NT2/D1 (cell line): ENCODE data around the gene CASP1.
"Not testable (repeated sequence)": the region's sequence is repeated elsewhere in the genome, so short reads cannot be mapped to it uniquely, and the experiment has no call there.

Experiments
- DNase-seq: peaks from one replicate; pipeline ENCODE4 v3.0.0-alpha.2; 2011; ENCODE audit warnings: low read depth, low spot score
- H3K27me3 ChIP-seq: 2 replicates; pipeline ENCODE4 v1.6.0; 2011; ENCODE audit warnings: mild to moderate bottlenecking; ENCODE audit not compliant: insufficient read length, insufficient read depth
- H3K36me3 ChIP-seq: 2 replicates; pipeline ENCODE4 v1.6.1; 2011; ENCODE audit warnings: mild to moderate bottlenecking, low read length, mixed read lengths; ENCODE audit not compliant: insufficient read depth, insufficient read length
- H3K4me1 ChIP-seq: 2 replicates; pipeline ENCODE4 v1.5.1; 2011; ENCODE audit not compliant: insufficient read depth, insufficient read length
- H3K4me3 ChIP-seq: 2 replicates; pipeline ENCODE4 v1.5.1; 2011; ENCODE audit warnings: low read depth; ENCODE audit not compliant: insufficient read length
- H3K9ac ChIP-seq: 2 replicates; pipeline ENCODE4 v1.6.0; 2011; ENCODE audit warnings: low read depth; ENCODE audit not compliant: insufficient read length
- H3K9me3 ChIP-seq: 2 replicates; pipeline ENCODE4 v1.5.1; 2011; ENCODE audit warnings: mild to moderate bottlenecking, low read length; ENCODE audit not compliant: insufficient read depth
- SUZ12 ChIP-seq: IDR thresholded peaks from 2 replicates; pipeline ENCODE4 v1.6.1; 2011; ENCODE audit not compliant: insufficient read length, insufficient read depth; ENCODE audit errors: extremely low read depth
- YY1 ChIP-seq: IDR thresholded peaks from 2 replicates; pipeline ENCODE4 v1.6.1; 2011; ENCODE audit not compliant: insufficient read length, insufficient read depth
- ZNF274 ChIP-seq: IDR thresholded peaks from 2 replicates; pipeline ENCODE4 v1.6.1; 2011; ENCODE audit warnings: mild to moderate bottlenecking, low read depth, low read length

The CASP1 gene

DNA sequence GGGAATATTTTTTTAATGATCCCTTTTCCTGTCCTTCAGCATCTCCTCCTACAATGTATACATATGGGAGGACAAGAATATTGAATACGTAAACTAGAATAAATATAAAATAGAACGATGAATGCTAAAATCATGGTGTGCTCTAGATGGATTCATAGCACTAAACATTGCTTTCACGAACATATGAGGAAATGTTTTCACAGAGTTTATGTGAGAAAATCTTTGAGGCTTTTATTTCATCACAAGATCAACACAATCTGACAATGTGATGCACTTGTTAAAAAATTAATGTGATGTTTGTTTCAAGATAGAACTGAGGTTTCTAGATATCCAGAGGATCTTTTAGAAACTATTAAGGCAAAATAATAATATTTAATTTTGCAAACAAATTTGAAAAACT is 7.2 kb upstream of the CASP1 start:
- H3K4me1 ChIP-seq: no peaks in the 10 kb centered on the region
- no peaks in the 10 kb centered on the region for H3K36me3 ChIP-seq
- H3K27me3 ChIP-seq: no peaks in the 10 kb centered on the region
- H3K4me3 ChIP-seq: no peak overlapping the region
- no peaks in the 10 kb centered on the region for H3K9me3 ChIP-seq
- H3K9ac ChIP-seq: no peak overlapping the region
- no peak for DNase-seq
- no peak for TF ChIP-seq ZNF274

DNA sequence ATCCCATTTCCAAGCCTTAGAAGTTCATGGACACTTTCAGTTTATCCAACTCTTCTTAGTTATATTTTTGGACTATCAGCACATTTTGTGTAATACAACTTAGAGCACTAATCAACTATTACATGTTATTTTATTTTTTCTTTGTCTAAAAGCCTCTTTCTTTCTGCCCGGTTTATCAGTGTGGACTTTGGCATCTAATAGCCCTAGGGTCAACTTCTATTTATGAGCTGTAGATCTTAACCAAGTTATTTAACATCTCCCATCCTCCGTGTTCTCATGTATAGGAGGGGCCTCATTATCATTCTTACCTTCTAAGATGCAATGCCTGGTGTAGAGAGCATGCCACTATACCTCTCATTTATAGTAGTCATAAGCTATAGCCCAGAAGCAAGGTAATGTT is 5.8 kb upstream of the CASP1 start:
- no peaks in the 10 kb centered on the region for H3K27me3 ChIP-seq
- DNase-seq: no peak
- no peak overlapping the region for H3K4me3 ChIP-seq
- H3K36me3 ChIP-seq: no peaks in the 10 kb centered on the region
- H3K9me3 ChIP-seq: no peaks in the 10 kb centered on the region
- no peak for TF ChIP-seq SUZ12
- TF ChIP-seq ZNF274: no peak
- no peak for TF ChIP-seq YY1
- no peak overlapping the region for H3K9ac ChIP-seq
- no peaks in the 10 kb centered on the region for H3K4me1 ChIP-seq

DNA sequence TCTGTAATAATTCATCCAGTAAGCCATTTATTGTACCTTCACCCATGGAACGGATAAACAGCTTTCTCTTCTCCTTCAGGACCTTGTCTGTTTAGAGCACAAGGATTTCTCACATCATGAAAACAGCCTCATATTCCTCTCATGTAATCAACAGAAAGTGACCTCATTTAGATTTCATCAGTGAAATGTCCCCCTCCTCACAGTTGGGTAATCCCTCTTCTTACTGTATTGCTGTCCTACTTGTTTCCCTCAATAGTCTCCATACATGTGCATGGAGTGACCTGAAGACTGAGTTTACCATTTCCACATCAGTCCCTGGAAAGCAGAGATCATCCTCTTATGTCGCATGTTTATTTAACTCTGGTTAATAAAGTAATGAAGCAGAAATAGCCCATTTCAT is 556 bp downstream of the CASP1 start:
- not testable (repeated sequence) for H3K27me3 ChIP-seq, H3K9ac ChIP-seq, H3K9me3 ChIP-seq, H3K36me3 ChIP-seq, DNase-seq, H3K4me1 ChIP-seq, H3K4me3 ChIP-seq

DNA sequence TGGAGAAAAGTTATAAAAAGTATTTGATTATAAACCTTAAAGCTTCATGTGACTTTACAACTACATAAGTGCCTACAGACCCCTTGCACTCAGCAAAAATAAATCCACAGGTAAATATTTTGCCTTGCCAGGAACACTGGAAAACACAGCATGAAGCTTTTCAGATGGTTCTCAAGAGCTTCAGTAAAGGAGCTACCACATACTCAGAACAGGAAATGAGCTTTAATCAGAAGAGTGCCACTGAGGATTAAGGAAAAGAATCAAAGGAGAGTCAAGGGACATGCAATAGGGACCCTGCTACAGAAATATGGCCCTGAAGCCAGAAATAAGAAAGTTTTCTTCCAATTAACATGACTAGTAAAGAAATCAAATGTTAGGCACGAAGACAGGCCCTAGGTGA is 1.2 kb downstream of the CASP1 start:
- TF ChIP-seq ZNF274 (no peak), YY1 (no peak), SUZ12 (no peak)
- H3K4me3 ChIP-seq: no peak overlapping the region
- no peaks in the 10 kb centered on the region for H3K36me3 ChIP-seq
- H3K27me3 ChIP-seq: no peaks in the 10 kb centered on the region
- H3K9ac ChIP-seq: no peak overlapping the region
- H3K4me1 ChIP-seq: no peaks in the 10 kb centered on the region
- no peaks in the 10 kb centered on the region for H3K9me3 ChIP-seq
- no peak for DNase-seq

DNA sequence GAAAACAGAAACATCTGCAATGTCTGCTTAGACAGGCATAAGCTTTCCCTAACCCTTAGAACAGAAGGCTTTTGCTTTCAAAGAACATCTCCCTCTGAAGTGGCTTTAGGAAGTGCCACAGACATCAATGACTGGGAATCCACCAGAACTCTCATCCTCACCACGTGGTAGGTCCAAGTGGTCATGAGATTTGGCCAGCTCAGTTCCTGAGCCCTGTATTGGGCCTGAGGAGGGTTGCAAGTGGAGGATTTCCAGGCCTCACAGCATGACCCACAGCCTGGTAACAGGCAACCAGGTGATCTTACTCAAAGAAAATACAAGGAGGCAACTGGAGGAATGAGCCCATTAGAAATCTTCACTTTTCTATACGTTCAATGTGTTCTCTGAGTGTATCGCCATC is 1.6 kb downstream of the CASP1 start:
- DNase-seq: no peak
- no peaks in the 10 kb centered on the region for H3K9me3 ChIP-seq
- TF ChIP-seq ZNF274 (no peak), YY1 (no peak), SUZ12 (no peak)
- no peaks in the 10 kb centered on the region for H3K27me3 ChIP-seq
- H3K4me1 ChIP-seq: no peaks in the 10 kb centered on the region
- H3K9ac ChIP-seq: no peak overlapping the region
- H3K36me3 ChIP-seq: no peaks in the 10 kb centered on the region
- H3K4me3 ChIP-seq: no peak overlapping the region

DNA sequence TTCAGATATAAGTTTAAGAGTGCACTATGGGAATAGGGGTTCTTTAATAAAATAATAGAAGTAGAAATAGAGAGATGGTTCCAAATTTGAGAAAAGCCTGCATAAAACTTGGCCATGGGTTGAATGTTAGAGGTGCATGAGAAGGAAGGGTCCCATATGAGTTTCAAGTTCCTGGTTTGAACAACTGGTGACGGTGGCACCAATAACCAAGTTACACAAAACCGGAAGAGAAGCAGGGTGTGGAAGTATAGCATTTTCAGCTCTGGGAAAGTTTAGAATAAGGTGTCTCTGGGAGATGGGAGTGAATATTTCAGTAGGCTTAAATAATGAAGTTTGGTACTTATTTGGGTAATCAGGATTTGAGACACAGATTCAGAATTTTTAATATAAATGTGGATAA is 2.4 kb downstream of the CASP1 start:
- Histone ChIP-seq H3K27me3 (no peaks in the 10 kb centered on the region), H3K36me3 (no peaks in the 10 kb centered on the region), H3K9ac (no peak overlapping the region), H3K4me3 (no peak overlapping the region), H3K9me3 (no peaks in the 10 kb centered on the region), H3K4me1 (no peaks in the 10 kb centered on the region)
- TF ChIP-seq YY1: no peak
- no peak for TF ChIP-seq SUZ12
- no peak for TF ChIP-seq ZNF274
- no peak for DNase-seq

DNA sequence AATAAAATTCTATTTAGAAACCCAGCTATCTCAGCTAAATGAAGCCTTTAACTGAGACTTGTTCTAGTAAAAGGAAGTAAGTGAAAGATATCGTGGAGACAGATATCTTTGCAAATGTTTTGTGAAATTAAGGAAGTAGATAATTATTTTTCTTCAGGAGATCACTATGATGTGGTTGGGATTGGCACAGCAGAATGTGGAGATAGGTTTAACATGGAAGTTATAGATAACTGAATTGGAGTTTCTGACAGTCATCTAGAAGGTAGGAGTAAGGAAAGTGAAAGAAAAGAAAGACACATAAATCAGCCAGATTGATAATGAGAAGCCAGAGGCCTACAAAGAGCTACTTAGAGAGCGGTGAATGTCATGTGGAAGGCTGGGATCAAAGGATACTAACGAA is 7.3 kb downstream of the CASP1 start:
- Histone ChIP-seq H3K4me3 (no peak overlapping the region), H3K27me3 (no peaks in the 10 kb centered on the region), H3K36me3 (no peaks in the 10 kb centered on the region), H3K4me1 (no peaks in the 10 kb centered on the region), H3K9ac (no peak overlapping the region), H3K9me3 (no peaks in the 10 kb centered on the region)
- TF ChIP-seq SUZ12 (no peak), YY1 (no peak), ZNF274 (no peak)
- DNase-seq: no peak

DNA sequence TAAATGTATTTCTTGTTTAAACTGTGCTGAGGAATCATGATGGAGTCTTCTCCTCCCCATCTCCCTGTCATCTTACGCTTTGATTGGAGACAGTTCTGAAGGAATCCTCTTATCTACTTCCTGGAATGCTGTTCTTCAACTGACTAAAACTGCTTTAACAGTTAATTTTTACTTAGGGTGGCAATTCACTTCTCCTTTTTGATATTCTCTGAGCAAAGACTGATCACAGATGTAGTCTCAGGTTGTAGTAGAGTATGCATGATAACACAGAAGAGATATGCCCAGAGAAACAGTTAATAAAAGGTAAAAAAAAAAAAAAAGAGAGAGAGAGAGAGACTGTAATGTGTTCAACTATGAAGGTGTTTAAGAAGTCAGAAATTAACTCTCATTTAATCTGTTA is 10.6 kb downstream of the CASP1 start:
- no peaks in the 10 kb centered on the region for H3K9me3 ChIP-seq
- H3K9ac ChIP-seq: no peak overlapping the region
- H3K27me3 ChIP-seq: no peaks in the 10 kb centered on the region
- H3K4me1 ChIP-seq: no peaks in the 10 kb centered on the region
- DNase-seq: no peak
- H3K4me3 ChIP-seq: no peak overlapping the region
- no peaks in the 10 kb centered on the region for H3K36me3 ChIP-seq
- TF ChIP-seq ZNF274 (no peak), YY1 (no peak), SUZ12 (no peak)
